Endothelial cell of umbilical vein (primary cell): ENCODE data around the gene EXT2. TPM values are rescaled to one million over a fixed set of nuclear protein-coding genes. Genes with fewer than 3 reads are reported as not detected.

Source experiments
- BruUV-seq: library from RNA; stranded (reverse); fragments of 400-500 nt; replicated peaks from 2 replicates; lab custom pipeline; 2021; lab: Mats Ljungman, UMichigan
- CTCF ChIA-PET: fragments of 300-600, 350-600 bp; sonication (Branson Sonifier 250); formaldehyde crosslinking; loops from one replicate; lab custom pipeline; 2021; ENCODE audit warnings: antibody characterized with exemption, inconsistent platforms; lab: Charles Lee
- POLR2A ChIA-PET: fragments of 300-600, 350-600 bp; sonication (Branson Sonifier 250); formaldehyde crosslinking; loops from one replicate; lab custom pipeline; 2021; ENCODE audit warnings: antibody characterized with exemption, inconsistent platforms; lab: Charles Lee
- DNase-seq: peaks from one replicate; pipeline ENCODE4 v3.0.0-alpha.2; 2011; ENCODE audit warnings: low read depth, low spot score
- FAIRE-seq: peaks from 2 replicates; lab custom pipeline; 2011; peaks lifted over from hg19 to GRCh38; lab: Jason Lieb, UNC
- H2AFZ ChIP-seq: 2 replicates; pipeline ENCODE4 v1.6.0; 2012; ENCODE audit warnings: low read depth, low read length, control low read depth, inconsistent platforms
- H3K27ac ChIP-seq: 2 replicates; pipeline ENCODE4 v1.5.1; 2011; ENCODE audit warnings: low read depth, mild to moderate bottlenecking, control low read depth, low read length, moderate library complexity; ENCODE audit not compliant: insufficient read depth
- H3K27me3 ChIP-seq, 2 experiments: 2 replicates each; pipeline versions ENCODE4 v1.6.0 to v1.6.1; 2011; ENCODE audit warnings: low read length in 2 of 2, mixed read lengths in 1 of 2; ENCODE audit not compliant: control insufficient read depth in 2 of 2, insufficient read depth in 2 of 2
- H3K36me3 ChIP-seq, 2 experiments: 2 replicates in 1 of 2; 3 replicates in 1 of 2; pipeline ENCODE4 v1.5.1; 2011; ENCODE audit warnings: low read length in 2 of 2, mild to moderate bottlenecking in 1 of 2, moderate library complexity in 1 of 2; ENCODE audit not compliant: control insufficient read depth in 2 of 2, insufficient read depth in 2 of 2; ENCODE audit errors: extremely low read depth in 1 of 2
- H3K4me1 ChIP-seq: 3 replicates; pipeline ENCODE4 v1.5.1; 2011; ENCODE audit warnings: mild to moderate bottlenecking, low read length; ENCODE audit not compliant: control insufficient read depth, insufficient read depth; ENCODE audit errors: extremely low read depth
- H3K4me2 ChIP-seq: 2 replicates; pipeline ENCODE4 v1.6.1; 2011; ENCODE audit warnings: low read length, control low read depth, mixed read lengths; ENCODE audit not compliant: insufficient read depth
- H3K4me3 ChIP-seq, 3 experiments: fragments of 200-600 bp in 1 of 3; sonication (generic), shearing (Covaris generic) in 1 of 3; replicated peaks in 1 of 3; 2 replicates each; pipeline ENCODE4 v1.5.1; 2011 to 2016; ENCODE audit warnings: control low read depth in 3 of 3, low read length in 3 of 3, mild to moderate bottlenecking in 2 of 3, inconsistent platforms in 1 of 3, low read depth in 1 of 3, moderate library complexity in 1 of 3; ENCODE audit not compliant: insufficient read depth in 1 of 3
- H3K79me2 ChIP-seq: 2 replicates; pipeline ENCODE4 v1.6.0; 2012; ENCODE audit warnings: low read length, inconsistent platforms; ENCODE audit not compliant: control insufficient read depth, insufficient read depth
- H3K9ac ChIP-seq: replicated peaks from 2 replicates; pipeline ENCODE3; 2011; ENCODE audit warnings: low read length, control low read depth; ENCODE audit not compliant: insufficient read depth; ENCODE audit errors: extremely low read depth
- H3K9me1 ChIP-seq: replicated peaks from 3 replicates; pipeline ENCODE4 v1.6.0; 2011; ENCODE audit warnings: mild to moderate bottlenecking, low read length; ENCODE audit not compliant: control insufficient read depth, insufficient read depth; ENCODE audit errors: extremely low read depth
- H3K9me3 ChIP-seq: replicated peaks from 2 replicates; pipeline ENCODE4 v1.5.1; 2012; ENCODE audit warnings: low read length, inconsistent platforms; ENCODE audit not compliant: control insufficient read depth, insufficient read depth
- H4K20me1 ChIP-seq: replicated peaks from 2 replicates; pipeline ENCODE3; 2011; ENCODE audit warnings: mild to moderate bottlenecking, low read length; ENCODE audit not compliant: control insufficient read depth, insufficient read depth; ENCODE audit errors: extremely low read depth
- CTCF ChIP-seq, 2 donors: IDR thresholded peaks; 1 replicate in 1 of 2; 2 replicates in 1 of 2; pipeline ENCODE4 v1.5.1; 2011; ENCODE audit warnings: low read length in 2 of 2, mild to moderate bottlenecking in 2 of 2, moderate library complexity in 2 of 2, control low read depth in 1 of 2, inconsistent platforms in 1 of 2, low read depth in 1 of 2; ENCODE audit not compliant: insufficient read depth in 1 of 2; ENCODE audit errors: extremely low read depth in 1 of 2
- EZH2 ChIP-seq: IDR thresholded peaks from 2 replicates; pipeline ENCODE4 v1.6.1; 2012; ENCODE audit warnings: borderline replicate concordance, low read depth, mild to moderate bottlenecking, moderate library complexity, low read length, inconsistent platforms; ENCODE audit not compliant: severe bottlenecking
- FOS ChIP-seq: IDR thresholded peaks from 2 replicates; pipeline ENCODE4 v1.6.1; 2011; ENCODE audit warnings: mild to moderate bottlenecking, low read length, moderate library complexity, borderline replicate concordance; ENCODE audit not compliant: insufficient read depth
- GATA2 ChIP-seq: IDR thresholded peaks from 2 replicates; pipeline ENCODE4 v1.7.0; 2011; ENCODE audit warnings: low read depth, mild to moderate bottlenecking, moderate library complexity, mixed read lengths, low read length; ENCODE audit not compliant: insufficient read length, insufficient read depth
- JUN ChIP-seq: IDR thresholded peaks from 2 replicates; pipeline ENCODE4 v1.6.1; 2011; ENCODE audit warnings: borderline replicate concordance, low read depth; ENCODE audit not compliant: insufficient read length, insufficient read depth
- MAX ChIP-seq: IDR thresholded peaks from 2 replicates; pipeline ENCODE4 v1.6.1; 2011; ENCODE audit not compliant: insufficient read depth, insufficient read length
- MYC ChIP-seq: IDR thresholded peaks from one replicate; pipeline ENCODE4 v1.6.1; 2011; ENCODE audit warnings: mild to moderate bottlenecking, low read depth, low read length
- POLR2A ChIP-seq: IDR thresholded peaks from 2 replicates; pipeline ENCODE4 v1.6.1; 2012; ENCODE audit warnings: low read depth, mild to moderate bottlenecking, control low read depth, low read length
- POLR2AphosphoS5 ChIP-seq: IDR thresholded peaks from 2 replicates; pipeline ENCODE4 v1.6.1; 2012; ENCODE audit warnings: low read depth, mild to moderate bottlenecking, control low read depth, low read length, moderate library complexity; ENCODE audit not compliant: insufficient read depth
- dilution Hi-C: fragments of 300-500 bp; cut with MboI; formaldehyde crosslinking; loops from one replicate; pipeline ENCODE4 v1.15.0; 2019; ENCODE audit warnings: low sequenced_read_pairs; ENCODE audit not compliant: extremely low pct_ligation_motif_present
- intact Hi-C: fragments of 100-400 bp; cut with micrococcal nuclease; formaldehyde crosslinking; loops from one replicate; pipeline ENCODE4 v1.10.0; 2022
- polyA plus RNA-seq, 4 experiments: library from polyadenylated mRNA; depleted of rRNA in 3 of 4; stranded (reverse) in 3 of 4; unstranded in 1 of 4; fragments of >200 nt; gene quantifications; 2 replicates each; pipeline versions ENCODE4 v1.2.1 to v1.2.3, GENCODE V29; 2011 to 2012; ENCODE audit warnings: missing spikeins in 1 of 4
- total RNA-seq: library from RNA; stranded (reverse); gene quantifications from 2 replicates; pipeline ENCODE4 v1.2.3, GENCODE V29; 2021

The EXT2 gene
- total and polyA plus RNA-seq, 2 donors (not counting 3 experiments of a cell fraction or from before 2014, with no cell fraction given), result 50.9 to 60.3 TPM

GRCh38 chr11:44235765-44236201 lies 140.3 kb downstream of the EXT2 start:
- no peak overlapping the region for H3K4me3 ChIP-seq

More at GRCh38 chr11:44235765-44236201, 140.3 kb downstream of the EXT2 start:
- POLR2A ChIA-PET, result no interaction called here
- no peak for FAIRE-seq
- CTCF ChIA-PET, result interaction anchor here (1.5 to 4.1 kb wide), 2 partner anchors 50 to 57 kb away, joined by 5 to 14 read pairs; no protein-coding TSS in a partner anchor
- Histone ChIP-seq H3K9me1 (no peaks in the 10 kb centered on the region), H3K9ac (no peak overlapping the region), H4K20me1 (no peaks in the 10 kb centered on the region), H3K4me1 (no peaks in the 10 kb centered on the region), H2AFZ (no peak overlapping the region), H3K36me3 (peaks cover 0 to 2% of the 10 kb centered on the region in 2 experiments), H3K27me3 (no peaks in the 10 kb centered on the region), H3K9me3 (no peaks in the 10 kb centered on the region), H3K27ac (no peak overlapping the region), H3K79me2 (no peaks in the 10 kb centered on the region), H3K4me2 (no peak overlapping the region)
- TF ChIP-seq GATA2, result no peak
- TF ChIP-seq FOS, result no peak
- TF ChIP-seq POLR2AphosphoS5, result no peak
- no peak for TF ChIP-seq EZH2
- no peak for TF ChIP-seq MYC
- no peak for TF ChIP-seq MAX
- no peak for TF ChIP-seq CTCF (IDR thresholded peaks at IDR 0.05; ENCODE audit: extremely low read depth in 1 of 2, insufficient read depth in 1 of 2, low read depth in 1 of 2, low read length in 2 of 2)
- TF ChIP-seq JUN, result no peak
- TF ChIP-seq POLR2A, result no peak
- dilution Hi-C loops, result no loop called here
- intact Hi-C loops, result no loop called here
- DNase-seq, result no peak
- BruUV-seq, result no TSS peak
